Liver (tissue), 9 donors: ENCODE results near the gene ZSCAN5B. TPM values are rescaled to one million over a fixed set of nuclear protein-coding genes. Genes with fewer than 3 reads are reported as not detected.

ENCODE experiments used
- DNase-seq: peaks from one replicate; pipeline ENCODE4 v3.0.0-alpha.2; 2017; ENCODE audit warnings: low spot score
- H3K27ac ChIP-seq, 2 donors: one replicate each; pipeline ENCODE4 v1.7.0; 2013; ENCODE audit warnings: inconsistent platforms in 2 of 2, low read length in 2 of 2, control low read depth in 1 of 2, low read depth in 1 of 2, mild to moderate bottlenecking in 1 of 2
- H3K27me3 ChIP-seq, 4 donors: one replicate each; pipeline versions ENCODE4 v1.6.1 to v1.7.0; 2013; ENCODE audit warnings: low read length in 3 of 4, inconsistent platforms in 1 of 4, mild to moderate bottlenecking in 1 of 4, moderate library complexity in 1 of 4; ENCODE audit not compliant: control insufficient read depth in 4 of 4, insufficient read depth in 4 of 4
- H3K36me3 ChIP-seq, 4 donors: one replicate each; pipeline versions ENCODE4 v1.6.1 to v1.7.0; 2013; ENCODE audit warnings: low read length in 3 of 4, mild to moderate bottlenecking in 3 of 4, low read depth in 1 of 4, moderate library complexity in 1 of 4; ENCODE audit not compliant: control insufficient read depth in 4 of 4, insufficient read depth in 3 of 4
- H3K4me1 ChIP-seq, 4 donors: one replicate each; pipeline versions ENCODE4 v1.6.1 to v1.7.0; 2013; ENCODE audit warnings: low read length in 3 of 4, mild to moderate bottlenecking in 3 of 4, moderate library complexity in 1 of 4; ENCODE audit not compliant: control insufficient read depth in 4 of 4, insufficient read depth in 4 of 4
- H3K4me3 ChIP-seq, 3 donors: one replicate each; pipeline versions ENCODE4 v1.6.1 to v1.7.0; 2013; ENCODE audit warnings: low read length in 3 of 3, control low read depth in 1 of 3, low read depth in 1 of 3, mild to moderate bottlenecking in 1 of 3
- H3K9ac ChIP-seq, 2 donors: one replicate each; pipeline ENCODE4 v1.7.0; 2013; ENCODE audit warnings: low read length in 2 of 2, mild to moderate bottlenecking in 2 of 2, moderate library complexity in 2 of 2, control low read depth in 1 of 2, low read depth in 1 of 2
- H3K9me3 ChIP-seq, 4 donors: one replicate each; pipeline versions ENCODE4 v1.6.1 to v1.7.0; 2013; ENCODE audit warnings: low read length in 3 of 4; ENCODE audit not compliant: control insufficient read depth in 4 of 4
- ATF3 ChIP-seq: IDR thresholded peaks from 2 replicates; pipeline ENCODE4 v1.6.1; 2016; ENCODE audit warnings: antibody characterized with exemption
- CTCF ChIP-seq: fragments of 150-350 bp; IDR thresholded peaks from 2 replicates; pipeline ENCODE4 v1.5.1; 2017; ENCODE audit warnings: improper control_type of control experiment, low read depth, low read length; ENCODE audit not compliant: missing input control
- EGR1 ChIP-seq, 2 donors: IDR thresholded peaks; 2 replicates each; pipeline ENCODE4 v1.6.1; 2016 to 2018; ENCODE audit warnings: antibody characterized with exemption in 2 of 2, low read depth in 2 of 2
- FOXA1 ChIP-seq: IDR thresholded peaks from 2 replicates; pipeline ENCODE4 v1.6.1; 2016; ENCODE audit warnings: antibody characterized with exemption
- FOXA2 ChIP-seq: IDR thresholded peaks from 2 replicates; pipeline ENCODE4 v1.6.1; 2016; ENCODE audit warnings: antibody characterized with exemption
- GABPA ChIP-seq, 2 donors: IDR thresholded peaks in 1 of 2; conservative IDR thresholded peaks in 1 of 2; 2 replicates each; pipeline ENCODE4 v1.6.1; 2016; ENCODE audit warnings: antibody characterized with exemption in 2 of 2, mild to moderate bottlenecking in 1 of 2, moderate library complexity in 1 of 2
- HNF4A ChIP-seq, 2 donors: conservative IDR thresholded peaks; 2 replicates each; pipeline ENCODE4 v1.6.1; 2016; ENCODE audit warnings: antibody characterized with exemption in 2 of 2, mild to moderate bottlenecking in 2 of 2
- HNF4G ChIP-seq: IDR thresholded peaks from 2 replicates; pipeline ENCODE4 v1.6.1; 2016; ENCODE audit warnings: antibody characterized with exemption
- JUND ChIP-seq, 2 donors: IDR thresholded peaks; 2 replicates each; pipeline ENCODE4 v1.6.1; 2016; ENCODE audit warnings: antibody characterized with exemption in 2 of 2
- MAX ChIP-seq: IDR thresholded peaks from 2 replicates; pipeline ENCODE4 v1.6.1; 2016; ENCODE audit warnings: antibody characterized with exemption
- NR2F2 ChIP-seq: IDR thresholded peaks from 2 replicates; pipeline ENCODE4 v1.6.1; 2016; ENCODE audit warnings: antibody characterized with exemption
- RAD21 ChIP-seq, 2 donors: IDR thresholded peaks; 2 replicates each; pipeline ENCODE4 v1.6.1; 2016; ENCODE audit warnings: antibody characterized with exemption in 2 of 2, mild to moderate bottlenecking in 2 of 2
- REST ChIP-seq: IDR thresholded peaks from 2 replicates; pipeline ENCODE4 v1.6.1; 2016; ENCODE audit warnings: antibody characterized with exemption, mild to moderate bottlenecking
- RXRA ChIP-seq, 2 donors: IDR thresholded peaks; 2 replicates each; pipeline ENCODE4 v1.6.1; 2017 to 2018; ENCODE audit warnings: antibody characterized with exemption in 2 of 2, mild to moderate bottlenecking in 1 of 2
- SP1 ChIP-seq: IDR thresholded peaks from 2 replicates; pipeline ENCODE4 v1.6.1; 2018; ENCODE audit warnings: antibody characterized with exemption, mild to moderate bottlenecking
- TAF1 ChIP-seq: conservative IDR thresholded peaks from 2 replicates; pipeline ENCODE4 v1.6.1; 2016; ENCODE audit warnings: antibody characterized with exemption, mild to moderate bottlenecking
- YY1 ChIP-seq: IDR thresholded peaks from 2 replicates; pipeline ENCODE4 v1.6.1; 2016; ENCODE audit warnings: antibody characterized with exemption, mild to moderate bottlenecking
- ZBTB33 ChIP-seq: IDR thresholded peaks from 2 replicates; pipeline ENCODE4 v1.6.1; 2016; ENCODE audit warnings: antibody characterized with exemption
- WGBS: extraction: QIAGEN DNeasy Blood & Tissue Kit; methylation state at CpG from one replicate; pipeline ENCODE4 v1.1.7; 2013; 5-methylcytosine and 5-hydroxymethylcytosine counted together
- polyA plus RNA-seq, 2 donors: library from polyadenylated mRNA; stranded (reverse) in 1 of 2; unstranded in 1 of 2; fragments of 200-250 nt in 1 of 2; fragments of >200 nt in 1 of 2; fragmentation: Nextera tagmentation in 1 of 2; extraction: Ambion mirVana in 1 of 2; gene quantifications; one replicate each; pipeline versions ENCODE4 v1.2.1 to v1.2.3, GENCODE V29; 2013 to 2015
- total RNA-seq, 2 donors: library from RNA; depleted of rRNA; stranded (reverse); fragments of >200 nt; gene quantifications; one replicate each; pipeline ENCODE4 v1.2.3, GENCODE V29; 2014
- donor health status: healthy.
- donor health status: healthy.
- donor health status: healthy.
- donor health status: healthy.
- donor health status: healthy.

Gene ZSCAN5B
- total and polyA plus RNA-seq, 4 donors, result 0.08 TPM; not detected in 3

GRCh38 chr19:56141417-56141993, 56.1 kb downstream of the ZSCAN5B start:
- 1% methylated on average over 24 of the region's 26 CpGs for WGBS
- Histone ChIP-seq H3K9me3 (no peaks in the 10 kb centered on the region), H3K27ac (peak overlapping the region; percentile 90), H3K27me3 (no peaks in the 10 kb centered on the region), H3K4me3 (peak overlapping the region; percentile 52 to 83 (median 67)), H3K9ac (peak overlapping the region; percentile 61 to 90), H3K36me3 (no peaks in the 10 kb centered on the region), H3K4me1 (peaks cover 13 to 78% (median 68%) of the 10 kb centered on the region in 4 donors)
- no peak for DNase-seq
- no peak for TF ChIP-seq FOXA1
- no peak for TF ChIP-seq REST

GRCh38 chr19:56140583-56141416, 56.8 kb downstream of the ZSCAN5B start, which contains the start of gene ZNF444:
Gene ZNF444 (plus strand): TSS chr19:56141287. CDS start chr19:56146912, 5,625 bp downstream.
- Histone ChIP-seq H3K4me3 (peak within 1 kb of the TSS; percentile 52 to 83 (median 67)), H3K4me1 (peaks cover 13 to 80% (median 69%) of the 10 kb centered on the region in 4 donors)
- WGBS, result under 1% methylated on average over 56 of the region's 56 CpGs

More at GRCh38 chr19:56140583-56141416, 56.8 kb downstream of the ZSCAN5B start, which contains the start of gene ZNF444:
- DNase-seq, result peak; percentile 97
- H3K27me3 ChIP-seq, result no peaks in the 10 kb centered on the region
- H3K9me3 ChIP-seq, result no peaks in the 10 kb centered on the region
- no peaks in the 10 kb centered on the region for H3K36me3 ChIP-seq
- peak within 1 kb of the TSS; percentile 61 to 90 for H3K9ac ChIP-seq
- H3K27ac ChIP-seq, result peak within 1 kb of the TSS; percentile 90
- TF ChIP-seq CTCF (no peak), SP1 (peak; percentile 88), JUND (IDR thresholded peaks at IDR 0.05) (peak in 1 of 2 donors; percentile 38), GABPA (IDR thresholded peaks at IDR 0.05 in 1 of 2, conservative IDR thresholded peaks at IDR 0.05 in 1 of 2) (peak; percentile 15 to 86), HNF4G (no peak), MAX (peak; percentile 85), RXRA (IDR thresholded peaks at IDR 0.05) (peak in 1 of 2 donors; percentile 56), TAF1 (no peak), ATF3 (peak; percentile 44), ZBTB33 (peak; percentile 98), FOXA2 (no peak), REST (peak; percentile 33), HNF4A (conservative IDR thresholded peaks at IDR 0.05) (peak; percentile 18 to 40), NR2F2 (peak; percentile 4), YY1 (peak; percentile 99), EGR1 (IDR thresholded peaks at IDR 0.05; ENCODE audit: low read depth in 2 of 2) (peak in 1 of 2 donors; percentile 17), RAD21 (IDR thresholded peaks at IDR 0.05) (peak in 1 of 2 donors; percentile 3), FOXA1 (peak; percentile 61)
